Forelimb muscle (tissue), 1 donor: ENCODE results near the gene CES5A. TPM values are rescaled to one million over a fixed set of nuclear protein-coding genes. Genes with fewer than 3 reads are reported as not detected.
"Not testable (repeated sequence)": the region's sequence is repeated elsewhere in the genome, so short reads cannot be mapped to it uniquely, and the experiment has no call there.

ENCODE experiments used
- DNase-seq: peaks from one replicate; pipeline ENCODE4 v3.0.0-alpha.2; 2013; ENCODE audit warnings: low read depth
- polyA plus RNA-seq: library from polyadenylated mRNA; unstranded; fragments of 120-200 nt; gene quantifications from one replicate; pipeline ENCODE4 v1.2.1, GENCODE V29; 2013; ENCODE audit not compliant: insufficient read length

CES5A gene
- polyA plus RNA-seq, 1 donor: not detected

DNA sequence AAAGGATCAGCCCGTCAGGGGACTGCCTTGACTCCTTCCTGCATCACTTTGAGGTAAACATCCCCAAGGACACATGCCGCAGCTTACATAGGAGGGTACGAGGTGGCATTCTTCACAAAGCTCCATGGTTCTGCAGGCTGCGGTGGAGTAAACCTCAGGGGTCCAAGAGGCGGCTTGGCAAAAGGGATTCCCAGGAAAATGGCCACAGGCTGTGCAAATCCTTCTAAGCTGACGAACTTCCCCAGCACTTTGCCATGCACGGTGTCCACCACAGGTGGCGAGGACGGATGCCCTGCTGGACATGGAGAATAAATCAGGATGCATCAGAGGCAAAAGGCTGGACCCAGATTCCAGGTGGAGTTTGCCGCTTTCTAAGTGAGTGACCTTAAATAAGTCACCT is 46.5 kb downstream of the CES5A start:
- no peak for DNase-seq

DNA sequence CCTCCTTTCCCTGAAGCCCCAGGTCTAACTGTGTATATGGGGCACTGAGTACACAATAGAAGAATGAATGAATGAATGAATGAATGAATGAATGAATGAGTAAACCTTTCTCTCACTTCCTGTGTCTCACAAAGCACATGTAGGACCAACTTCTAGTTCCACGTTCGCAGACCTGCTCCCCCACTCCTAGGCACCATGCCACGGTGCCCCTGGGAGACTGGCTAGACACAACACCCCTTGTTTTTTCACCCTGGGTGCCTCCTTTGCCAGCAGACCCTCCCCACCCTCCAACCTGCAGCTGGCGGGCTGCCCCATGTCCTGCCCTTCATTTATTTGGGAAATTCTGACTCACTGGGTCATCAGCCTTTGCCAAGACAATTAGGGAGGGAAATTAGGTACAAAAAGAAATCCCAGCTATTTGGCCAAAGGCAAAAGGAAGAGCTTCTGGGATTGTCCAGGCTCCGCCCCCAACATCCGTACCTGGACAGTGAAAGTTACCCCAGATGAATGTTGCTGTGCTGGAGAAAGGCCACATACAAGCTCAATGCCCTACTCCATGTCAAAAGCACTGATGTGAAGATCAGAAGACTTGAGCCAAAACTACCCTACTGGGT is 50.0 kb downstream of the CES5A start:
- no peak for DNase-seq

DNA sequence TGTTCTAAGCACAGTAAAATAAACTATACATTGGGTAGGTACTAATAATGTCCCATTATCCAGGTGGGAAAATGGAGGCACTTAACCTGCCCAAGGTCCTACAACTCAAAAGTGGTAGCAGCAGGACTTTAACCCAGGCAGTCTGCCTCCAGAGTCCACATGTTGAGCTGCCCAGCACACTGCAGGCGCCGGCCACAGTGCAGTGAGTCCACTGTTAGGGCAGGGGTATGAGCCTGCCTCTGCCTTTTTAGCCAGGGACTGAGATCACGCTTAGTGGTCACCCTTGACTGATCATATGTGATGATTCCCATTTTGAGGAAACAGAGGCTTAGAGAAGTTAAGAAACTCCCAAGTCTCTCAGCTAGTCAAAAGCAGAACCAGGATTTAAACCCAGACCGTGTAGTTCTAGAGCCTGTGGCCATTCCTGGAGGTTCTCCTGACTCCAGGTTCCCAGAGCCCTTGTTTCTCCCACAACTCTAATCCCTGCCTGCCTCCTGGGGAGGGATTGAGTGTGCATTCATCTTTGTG is 50.6 kb downstream of the CES5A start:
- DNase-seq: no peak

DNA sequence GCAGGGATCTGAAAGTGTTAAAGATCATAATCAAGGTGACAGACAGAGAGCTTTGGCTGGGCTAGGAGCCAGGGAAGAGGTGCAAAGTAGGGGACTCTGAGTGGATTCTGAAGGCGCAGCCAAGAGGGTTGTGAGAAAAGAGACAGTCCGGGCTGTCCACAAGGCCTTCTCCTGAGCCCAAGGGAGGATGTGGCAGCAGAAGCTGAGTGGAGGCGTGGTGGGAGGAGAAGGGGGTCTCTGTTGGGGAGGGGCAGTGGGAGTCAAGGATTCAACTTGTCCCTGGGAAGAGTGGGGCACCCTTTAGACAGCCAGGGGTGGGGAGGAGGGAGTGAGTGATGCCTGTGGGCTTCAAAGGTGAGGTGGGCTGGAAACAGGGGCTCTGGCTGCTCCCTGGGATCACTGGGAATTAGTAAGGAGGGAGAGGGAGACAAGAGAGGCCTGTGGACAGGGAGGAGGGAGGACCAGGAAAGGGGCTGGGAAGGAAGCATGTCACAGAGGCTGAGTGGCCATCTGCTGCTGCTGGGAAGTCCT is 52.8 kb downstream of the CES5A start:
- DNase-seq: no peak

DNA sequence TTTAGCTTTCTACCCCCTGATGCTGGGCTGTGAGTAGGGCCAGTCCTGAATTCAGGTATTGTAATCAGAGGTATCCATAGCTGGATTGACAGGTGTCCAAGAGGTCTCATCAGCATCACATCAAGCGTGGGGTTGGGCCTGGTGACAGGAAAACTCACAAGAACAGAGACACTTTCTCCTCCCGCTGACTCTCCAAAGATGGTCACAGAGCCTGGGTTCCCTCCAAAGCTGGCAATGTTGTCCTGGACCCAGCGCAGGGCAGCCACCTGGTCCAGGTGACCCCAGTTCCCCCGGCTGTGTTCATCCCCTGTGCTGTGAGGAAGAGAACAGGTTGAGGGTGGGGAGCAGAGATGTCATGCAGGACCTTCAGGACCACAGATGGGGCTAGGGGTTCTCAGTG is 54.0 kb downstream of the CES5A start:
- no peak for DNase-seq

DNA sequence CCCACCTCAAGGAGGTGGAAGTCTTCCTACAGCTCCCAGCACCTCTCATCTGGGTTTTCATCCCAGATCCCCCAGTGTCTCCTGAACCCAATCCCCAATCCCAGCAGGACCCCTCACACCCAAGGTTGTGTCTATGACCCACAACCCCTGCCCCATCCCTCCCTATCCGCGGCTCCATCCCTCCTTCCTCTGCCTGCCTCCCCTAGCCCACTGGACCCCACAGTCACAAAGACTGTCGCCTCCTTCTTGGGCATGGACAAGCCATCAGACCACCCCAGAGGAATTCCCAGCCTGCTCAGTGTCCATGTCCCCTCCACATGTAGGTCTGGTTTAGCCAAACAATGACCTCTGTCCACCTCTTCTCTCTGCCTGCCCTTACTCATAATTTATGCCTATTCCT is 54.6 kb downstream of the CES5A start:
- no peak for DNase-seq

DNA sequence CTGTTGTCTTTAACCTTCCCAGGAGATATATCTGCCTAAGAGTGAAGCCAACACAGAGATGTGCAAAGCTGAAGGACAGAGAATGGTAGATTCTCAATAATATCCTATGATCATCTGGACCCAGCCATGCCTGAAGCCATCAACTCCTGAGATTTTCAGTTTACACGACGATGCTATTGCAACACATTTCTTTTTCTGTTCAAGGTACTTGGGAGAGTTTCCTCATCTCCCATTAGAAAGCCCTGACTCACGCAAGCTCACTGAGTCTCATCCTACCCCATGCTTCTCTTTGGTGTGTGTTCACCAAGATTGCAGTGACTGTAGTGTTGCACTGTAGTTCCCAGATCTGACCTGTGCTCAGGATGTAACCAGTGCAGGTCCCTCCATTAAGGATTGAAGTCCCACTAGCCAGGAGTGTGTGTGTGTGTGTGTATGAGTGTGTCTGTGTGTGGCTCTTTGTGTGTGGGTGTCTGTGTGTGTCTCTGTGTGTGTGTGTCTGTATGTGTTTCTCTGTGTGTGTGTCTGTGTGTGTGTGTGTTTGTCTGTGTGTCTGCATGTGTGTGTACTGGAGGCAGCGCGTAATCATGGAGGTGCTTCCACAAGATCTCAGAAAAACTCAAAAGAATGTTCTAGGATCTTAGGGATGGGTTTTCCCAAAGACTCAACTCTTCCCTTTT is 57.8 kb downstream of the CES5A start:
- no peak for DNase-seq

DNA sequence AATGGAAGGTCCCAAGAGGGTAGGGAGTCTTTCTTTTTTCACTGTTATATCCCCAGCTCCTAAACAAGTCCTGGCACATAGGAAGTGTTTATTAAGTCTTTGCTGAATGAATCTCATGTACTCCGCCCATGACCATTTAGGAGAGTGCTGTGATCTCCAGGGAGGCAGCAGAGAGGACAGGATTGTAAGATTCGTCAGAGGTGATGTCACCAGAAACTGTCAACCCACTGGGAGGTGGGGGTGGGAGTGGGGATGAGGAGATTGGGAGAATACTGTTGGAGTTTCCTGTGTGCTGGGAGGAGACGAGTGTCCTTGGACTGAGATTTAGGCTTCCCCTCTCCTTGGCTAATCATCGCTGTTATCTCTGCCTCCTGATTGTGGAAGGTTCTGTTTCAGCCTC is 59.0 kb downstream of the CES5A start:
- not testable (repeated sequence) for DNase-seq

DNA sequence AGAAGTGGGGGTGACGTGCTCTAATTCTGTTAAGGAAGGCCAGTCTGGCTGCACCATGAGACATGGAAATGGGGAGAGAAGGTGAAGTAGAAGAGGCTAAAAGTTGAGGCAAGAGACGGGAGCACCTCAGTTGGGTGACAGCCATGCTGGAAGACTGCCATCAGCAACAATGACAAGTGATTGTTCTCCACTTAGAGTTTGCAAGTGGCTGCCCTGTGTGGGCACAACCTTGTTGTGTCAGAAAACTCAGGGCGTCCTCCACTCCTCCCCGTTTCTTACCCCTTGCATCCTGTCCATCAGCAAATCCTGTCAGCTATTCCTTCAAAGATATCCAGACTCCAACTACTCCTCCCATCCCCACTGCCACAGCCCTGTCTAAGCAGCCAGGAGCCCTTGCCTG is 59.9 kb downstream of the CES5A start:
- DNase-seq: no peak

DNA sequence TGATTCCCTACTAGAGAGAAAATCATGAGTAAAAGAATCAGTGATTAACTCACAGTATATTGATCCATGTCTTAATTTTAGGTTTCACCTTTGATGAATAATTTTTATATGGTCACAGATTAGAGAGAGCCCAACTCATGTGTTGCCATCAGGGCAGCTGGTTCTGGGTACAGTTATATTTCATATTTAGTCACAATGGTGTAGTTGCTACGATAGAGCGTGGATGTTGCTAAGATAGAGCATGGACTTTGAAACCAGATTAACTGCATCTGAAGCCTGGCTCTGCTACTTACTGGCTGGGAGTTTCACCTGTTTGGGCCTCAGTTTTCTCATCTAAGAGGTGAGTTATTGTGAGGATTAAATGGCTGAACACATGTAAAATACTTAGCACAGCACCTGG is 61.0 kb downstream of the CES5A start:
- DNase-seq: not testable (repeated sequence)

DNA sequence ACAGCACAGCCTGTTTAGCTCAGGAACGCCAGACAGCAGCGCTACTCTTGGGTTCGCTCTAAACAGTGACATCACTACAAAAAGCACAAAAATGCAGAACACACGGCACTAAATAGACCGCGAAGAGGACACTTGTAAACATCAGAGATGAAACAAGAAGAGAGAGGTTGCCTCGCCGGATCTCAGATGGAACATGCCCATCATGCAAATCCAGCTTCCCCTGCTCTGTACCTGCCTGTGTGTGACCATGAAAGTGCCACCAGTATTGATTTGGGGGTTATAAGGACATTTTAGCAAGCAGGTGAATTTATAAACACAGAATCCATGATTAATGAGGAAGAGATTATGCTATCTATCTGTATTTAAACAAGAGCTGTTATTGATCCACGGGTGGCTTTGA is 61.4 kb downstream of the CES5A start:
- DNase-seq: not testable (repeated sequence)

DNA sequence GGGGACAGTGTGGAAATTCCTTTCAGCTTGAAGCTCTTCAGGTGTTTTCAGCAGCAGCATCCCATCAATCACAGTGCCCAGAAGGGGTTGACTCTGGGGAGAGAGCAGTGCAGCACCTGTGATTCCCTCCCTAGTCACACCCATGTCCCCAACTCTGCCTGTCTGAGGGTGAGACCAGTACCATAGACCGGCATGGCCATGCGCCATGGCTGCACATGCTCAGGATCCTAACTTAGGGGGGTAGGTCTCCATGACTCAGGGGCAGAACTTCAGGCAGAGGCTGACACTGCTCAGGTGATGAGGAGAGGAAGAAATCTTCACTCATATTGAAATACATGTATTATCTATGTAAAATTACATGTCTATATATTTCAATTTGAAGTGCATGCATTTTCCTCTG is 62.2 kb downstream of the CES5A start:
- DNase-seq: no peak

DNA sequence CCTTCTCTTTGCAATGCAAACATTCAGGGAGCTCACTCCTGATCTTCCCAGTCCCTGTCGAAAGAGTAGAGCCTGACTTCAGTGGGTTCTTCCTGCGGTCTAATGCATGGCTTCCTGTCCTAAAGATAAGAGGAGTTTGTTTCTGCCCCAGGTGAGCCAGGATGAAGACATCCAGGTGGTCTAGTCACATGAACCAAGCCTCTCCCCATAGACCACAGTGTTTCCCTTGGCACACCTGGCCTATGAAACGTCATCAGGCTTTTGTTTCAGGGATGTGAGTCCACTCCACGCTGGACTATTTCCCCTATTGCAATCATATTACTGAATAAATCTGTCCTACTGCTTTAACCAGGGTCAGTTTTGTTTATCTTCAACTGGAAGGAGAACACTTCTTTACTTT is 63.4 kb downstream of the CES5A start:
- DNase-seq: no peak

DNA sequence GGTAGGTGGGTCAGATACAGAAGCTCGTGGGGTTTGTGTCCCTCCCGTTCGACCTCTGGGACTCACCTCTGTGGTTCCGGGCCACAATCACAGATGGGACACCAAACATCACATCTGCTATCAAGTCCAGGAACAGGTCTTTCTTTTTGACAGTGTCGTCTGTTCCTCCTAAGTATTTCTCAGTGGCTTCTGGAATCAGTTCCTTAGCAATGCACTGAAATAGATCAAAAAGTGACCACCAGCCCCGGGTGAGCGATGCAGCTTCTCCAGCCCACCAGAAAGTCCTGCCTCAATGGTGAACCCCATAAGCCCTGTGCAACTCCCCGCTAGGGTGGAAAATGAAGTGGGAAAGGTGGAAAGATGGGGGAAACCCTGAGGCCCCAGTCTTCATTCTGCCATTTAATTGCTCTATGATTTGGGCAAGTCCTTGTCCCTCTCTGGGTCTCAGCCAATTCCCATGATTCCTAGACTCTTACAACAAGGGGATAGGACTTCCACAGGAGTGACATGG is 64.7 kb downstream of the CES5A start:
- no peak for DNase-seq

DNA sequence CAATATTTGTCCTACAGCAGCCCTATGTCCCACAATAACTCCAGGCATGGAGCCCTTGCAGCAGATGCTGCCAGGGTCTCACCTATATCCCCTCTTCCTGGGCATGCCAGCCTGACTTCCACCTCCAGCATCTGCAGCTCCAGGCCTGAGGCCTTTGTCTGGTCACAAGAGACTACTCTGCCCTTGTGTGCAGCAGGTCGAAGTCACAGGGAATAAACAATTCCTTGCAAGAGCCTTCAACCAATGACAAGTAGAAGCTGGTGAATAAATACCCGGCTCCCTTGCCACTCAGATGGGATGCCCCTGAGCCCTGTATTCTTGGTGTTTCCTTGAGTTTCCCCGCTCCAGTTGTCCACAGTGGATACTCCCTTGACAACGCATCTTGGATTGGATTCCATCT is 65.3 kb downstream of the CES5A start:
- DNase-seq: no peak

DNA sequence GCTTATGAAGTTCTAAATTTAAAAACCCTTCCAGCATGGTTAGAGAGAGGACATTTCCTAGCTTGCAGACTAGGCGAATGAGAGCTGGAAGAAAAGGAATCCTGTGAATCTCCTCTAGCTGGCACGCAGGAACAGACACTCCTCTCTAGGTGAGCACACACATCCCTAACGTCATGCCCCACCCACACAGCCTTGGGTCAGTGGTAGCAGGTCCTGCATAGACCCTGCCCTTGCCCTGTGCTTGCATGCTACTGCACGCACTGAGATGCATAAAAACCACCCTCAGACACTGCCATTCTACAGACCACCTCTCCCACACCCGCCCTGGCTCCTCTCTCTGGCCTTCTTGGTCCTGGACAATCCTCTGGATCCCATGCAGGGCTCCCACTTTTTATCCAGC is 65.8 kb downstream of the CES5A start:
- DNase-seq: no peak

DNA sequence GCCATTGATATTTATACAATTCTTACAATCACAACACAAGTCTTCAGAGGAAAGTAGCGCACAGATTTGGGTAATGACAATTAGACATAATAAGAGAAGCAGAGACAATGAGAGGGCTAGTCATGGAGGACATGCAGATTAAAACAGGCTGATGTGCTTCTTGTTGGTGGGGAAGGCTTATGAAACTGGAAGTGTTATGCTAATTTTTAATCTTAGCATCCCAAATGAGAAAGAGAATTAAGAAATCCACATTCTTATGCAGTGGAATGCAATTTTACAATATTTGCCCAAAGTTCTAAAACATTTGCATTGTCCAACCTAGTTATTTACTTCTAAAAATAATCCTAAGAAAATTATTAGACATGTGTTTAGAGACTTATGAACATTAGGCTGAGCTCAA is 66.9 kb downstream of the CES5A start:
- DNase-seq: not testable (repeated sequence)

DNA sequence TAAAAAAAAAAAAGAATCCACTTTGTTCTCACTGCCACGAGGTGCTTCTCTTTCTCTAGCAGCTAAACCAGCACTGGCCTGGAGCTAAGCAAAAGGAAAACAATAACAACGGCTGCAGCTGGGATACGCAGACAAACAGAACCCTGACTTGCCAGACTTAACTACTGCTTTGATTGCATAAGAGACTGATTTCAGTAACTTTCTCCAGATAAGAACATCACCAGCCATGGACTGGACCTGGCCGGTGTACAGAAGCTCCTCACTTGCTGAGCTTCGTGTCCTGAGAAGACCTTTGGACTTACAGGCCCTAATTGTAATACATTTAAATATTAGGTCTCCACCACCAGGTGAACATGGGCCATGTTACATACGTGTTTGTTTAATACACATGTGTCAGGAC is 70.1 kb downstream of the CES5A start:
- not testable (repeated sequence) for DNase-seq

DNA sequence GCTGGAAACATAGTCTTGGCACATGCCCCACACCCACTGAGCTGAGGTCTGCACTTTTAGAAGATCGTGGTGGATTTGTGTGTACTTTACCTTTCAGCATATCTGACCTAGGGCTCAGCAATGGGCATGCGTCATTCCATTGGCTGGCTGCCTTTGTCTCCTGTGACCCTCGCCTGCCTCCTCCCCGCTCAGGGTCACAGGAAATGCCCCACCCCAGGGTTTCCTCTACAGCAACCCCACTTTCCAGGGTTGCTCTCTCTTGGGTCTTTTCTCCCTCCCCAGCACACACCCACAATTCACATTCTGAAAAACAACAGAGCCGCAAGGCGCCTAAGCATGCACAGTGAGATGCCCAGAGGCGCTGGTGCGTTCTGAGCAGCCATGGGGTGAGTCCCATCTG is 71.5 kb downstream of the CES5A start:
- DNase-seq: not testable (repeated sequence)
